HepG2 (cell line): Measurements from ENCODE around the gene TERB2. TPM values are rescaled to one million over a fixed set of nuclear protein-coding genes. Genes with fewer than 3 reads are reported as not detected.
"Not testable (repeated sequence)": the region's sequence is repeated elsewhere in the genome, so short reads cannot be mapped to it uniquely, and the experiment has no call there.

Experiments
- FOSL2 ChIP-seq: sonication (generic); formaldehyde crosslinking; IDR thresholded peaks from 2 replicates; pipeline ENCODE4 v1.4.0; 2020; ENCODE audit warnings: missing genetic modification reagents
- FOXK1 ChIP-seq: sonication (generic); formaldehyde crosslinking; IDR thresholded peaks from 2 replicates; pipeline ENCODE4 v1.4.0; 2020; ENCODE audit warnings: low read depth, missing genetic modification reagents, borderline replicate concordance
- GATA4 ChIP-seq: sonication (generic); IDR thresholded peaks from 2 replicates; pipeline ENCODE4 v1.6.1; 2016; ENCODE audit warnings: antibody characterized with exemption, low read depth, borderline replicate concordance
- HNF1A ChIP-seq, 2 experiments: sonication (generic) in 1 of 2; formaldehyde crosslinking in 1 of 2; IDR thresholded peaks; 2 replicates each; pipeline versions ENCODE4 v1.4.0 to v1.6.1; 2016 to 2020; ENCODE audit warnings: borderline replicate concordance in 1 of 2, low read depth in 1 of 2, mild to moderate bottlenecking in 1 of 2, missing genetic modification reagents in 1 of 2
- HNF4G ChIP-seq, 2 experiments: sonication (generic) in 1 of 2; formaldehyde crosslinking in 1 of 2; IDR thresholded peaks; 2 replicates each; pipeline versions ENCODE4 v1.4.0 to v1.6.1; 2011 to 2020; ENCODE audit warnings: borderline replicate concordance in 2 of 2, low read depth in 2 of 2, mild to moderate bottlenecking in 2 of 2, low read length in 1 of 2, missing genetic modification reagents in 1 of 2, moderate library complexity in 1 of 2
- SMAD3 ChIP-seq: sonication (generic); formaldehyde crosslinking; IDR thresholded peaks from 2 replicates; pipeline ENCODE4 v1.4.0; 2020; ENCODE audit warnings: missing genetic modification reagents
- TCF12 ChIP-seq, 2 experiments: fragments of 450-650 bp in 1 of 2; sonication (generic) in 1 of 2; formaldehyde crosslinking in 1 of 2; IDR thresholded peaks; 2 replicates each; pipeline versions ENCODE4 v1.6.1 to v1.8.0; 2017 to 2022; ENCODE audit warnings: antibody characterized with exemption in 1 of 2, mild to moderate bottlenecking in 1 of 2, missing genetic modification reagents in 1 of 2, moderate library complexity in 1 of 2
- ZBTB37 ChIP-seq: sonication (generic); formaldehyde crosslinking; IDR thresholded peaks from 2 replicates; pipeline ENCODE4 v1.4.0; 2020; ENCODE audit warnings: mild to moderate bottlenecking, missing genetic modification reagents
- ZNF12 ChIP-seq: sonication (generic); formaldehyde crosslinking; IDR thresholded peaks from 2 replicates; pipeline ENCODE4 v1.5.0; 2020; ENCODE audit warnings: missing genetic modification reagents
- ZNF205 ChIP-seq: IDR thresholded peaks from 2 replicates; pipeline ENCODE4 v1.6.1; 2018; ENCODE audit warnings: missing biosample characterization, missing genetic modification reagents
- ZNF878 ChIP-seq: sonication (generic); formaldehyde crosslinking; IDR thresholded peaks from 2 replicates; pipeline ENCODE4 v1.8.1; 2023; ENCODE audit warnings: mild to moderate bottlenecking, missing genetic modification reagents, moderate library complexity
- polyA plus RNA-seq, 8 experiments: library from polyadenylated mRNA; depleted of rRNA in 3 of 8; stranded (reverse) in 7 of 8; unstranded in 1 of 8; fragments of >200 nt; fragmentation: Illumina TruSeq in 4 of 8; extraction: Trizol in 4 of 8; gene quantifications; 2 replicates each; pipeline versions ENCODE4 v1.2.1 to v1.2.3, GENCODE V29; 2011 to 2016; ENCODE audit warnings: low read depth in 4 of 8, missing spikeins in 1 of 8, mixed read lengths in 1 of 8; ENCODE audit not compliant: insufficient read depth in 1 of 8
- total RNA-seq, 5 experiments: library from RNA; depleted of rRNA; stranded (reverse); fragments of >200 nt; fragmentation: Illumina TruSeq; extraction: Trizol; gene quantifications; 2 replicates each; pipeline ENCODE4 v1.2.3, GENCODE V29; 2016; ENCODE audit warnings: low read depth in 1 of 5
- TF ChIP-seq, protein P1 (sequence below): sonication (generic); formaldehyde crosslinking; IDR thresholded peaks from 2 replicates; pipeline ENCODE4 v1.4.0; 2020; ENCODE audit warnings: missing genetic modification reagents, borderline replicate concordance
- TF ChIP-seq, protein P2 (sequence below): IDR thresholded peaks from 2 replicates; pipeline ENCODE4 v1.4.0; 2020; ENCODE audit warnings: mild to moderate bottlenecking, missing genetic modification reagents

Gene TERB2
- total and polyA plus RNA-seq, 2 of the 13 experiments (the other 11 are each of a cell fraction or from before 2014, with no cell fraction given): not detected

- TF ChIP-seq HNF4G (IDR thresholded peaks at IDR 0.05; ENCODE audit: borderline replicate concordance, low read depth, low read length) (peak; percentile 64; the same call in 1 of the 2 replicates), TCF12 (CRISPR knock-in tag; IDR thresholded peaks at IDR 0.05) (peak; percentile 74), GATA4 (peak; percentile 97), ZNF205 (CRISPR knock-in tag) (0 out of 2 replicates have a peak, but pooled peaks have one; percentile 19), SMAD3 (CRISPR knock-in tag) (peak; percentile 65; the same call in 1 of the 2 replicates), HNF1A (IDR thresholded peaks at IDR 0.05; ENCODE audit: low read depth) (0 out of 2 replicates have a peak, but pooled peaks have one; percentile 31), HNF1A (CRISPR knock-in tag; IDR thresholded peaks at IDR 0.05; ENCODE audit: borderline replicate concordance) (peak; percentile 69; the same call in 1 of the 2 replicates), ZNF12 (CRISPR knock-in tag) (0 out of 2 replicates have a peak, but pooled peaks have one; percentile 47), ZNF878 (CRISPR knock-in tag) (peak; percentile 51; the same call in 1 of the 2 replicates), FOSL2 (CRISPR knock-in tag) (peak; percentile 42; the same call in 1 of the 2 replicates), FOXK1 (CRISPR knock-in tag) (peak; percentile 69; the same call in 1 of the 2 replicates), ZBTB37 (CRISPR knock-in tag) (0 out of 2 replicates have a peak, but pooled peaks have one; percentile 36)
- TF ChIP-seq HNF4G (CRISPR knock-in tag; IDR thresholded peaks at IDR 0.05; ENCODE audit: borderline replicate concordance, low read depth); TCF12 (IDR thresholded peaks at IDR 0.05): not testable (repeated sequence)
- TF ChIP-seq, protein P1, sequence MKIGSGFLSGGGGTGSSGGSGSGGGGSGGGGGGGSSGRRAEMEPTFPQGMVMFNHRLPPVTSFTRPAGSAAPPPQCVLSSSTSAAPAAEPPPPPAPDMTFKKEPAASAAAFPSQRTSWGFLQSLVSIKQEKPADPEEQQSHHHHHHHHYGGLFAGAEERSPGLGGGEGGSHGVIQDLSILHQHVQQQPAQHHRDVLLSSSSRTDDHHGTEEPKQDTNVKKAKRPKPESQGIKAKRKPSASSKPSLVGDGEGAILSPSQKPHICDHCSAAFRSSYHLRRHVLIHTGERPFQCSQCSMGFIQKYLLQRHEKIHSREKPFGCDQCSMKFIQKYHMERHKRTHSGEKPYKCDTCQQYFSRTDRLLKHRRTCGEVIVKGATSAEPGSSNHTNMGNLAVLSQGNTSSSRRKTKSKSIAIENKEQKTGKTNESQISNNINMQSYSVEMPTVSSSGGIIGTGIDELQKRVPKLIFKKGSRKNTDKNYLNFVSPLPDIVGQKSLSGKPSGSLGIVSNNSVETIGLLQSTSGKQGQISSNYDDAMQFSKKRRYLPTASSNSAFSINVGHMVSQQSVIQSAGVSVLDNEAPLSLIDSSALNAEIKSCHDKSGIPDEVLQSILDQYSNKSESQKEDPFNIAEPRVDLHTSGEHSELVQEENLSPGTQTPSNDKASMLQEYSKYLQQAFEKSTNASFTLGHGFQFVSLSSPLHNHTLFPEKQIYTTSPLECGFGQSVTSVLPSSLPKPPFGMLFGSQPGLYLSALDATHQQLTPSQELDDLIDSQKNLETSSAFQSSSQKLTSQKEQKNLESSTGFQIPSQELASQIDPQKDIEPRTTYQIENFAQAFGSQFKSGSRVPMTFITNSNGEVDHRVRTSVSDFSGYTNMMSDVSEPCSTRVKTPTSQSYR (CRISPR knock-in tag): peak; percentile 14; the same call in 1 of the 2 replicates
- TF ChIP-seq, protein P2, sequence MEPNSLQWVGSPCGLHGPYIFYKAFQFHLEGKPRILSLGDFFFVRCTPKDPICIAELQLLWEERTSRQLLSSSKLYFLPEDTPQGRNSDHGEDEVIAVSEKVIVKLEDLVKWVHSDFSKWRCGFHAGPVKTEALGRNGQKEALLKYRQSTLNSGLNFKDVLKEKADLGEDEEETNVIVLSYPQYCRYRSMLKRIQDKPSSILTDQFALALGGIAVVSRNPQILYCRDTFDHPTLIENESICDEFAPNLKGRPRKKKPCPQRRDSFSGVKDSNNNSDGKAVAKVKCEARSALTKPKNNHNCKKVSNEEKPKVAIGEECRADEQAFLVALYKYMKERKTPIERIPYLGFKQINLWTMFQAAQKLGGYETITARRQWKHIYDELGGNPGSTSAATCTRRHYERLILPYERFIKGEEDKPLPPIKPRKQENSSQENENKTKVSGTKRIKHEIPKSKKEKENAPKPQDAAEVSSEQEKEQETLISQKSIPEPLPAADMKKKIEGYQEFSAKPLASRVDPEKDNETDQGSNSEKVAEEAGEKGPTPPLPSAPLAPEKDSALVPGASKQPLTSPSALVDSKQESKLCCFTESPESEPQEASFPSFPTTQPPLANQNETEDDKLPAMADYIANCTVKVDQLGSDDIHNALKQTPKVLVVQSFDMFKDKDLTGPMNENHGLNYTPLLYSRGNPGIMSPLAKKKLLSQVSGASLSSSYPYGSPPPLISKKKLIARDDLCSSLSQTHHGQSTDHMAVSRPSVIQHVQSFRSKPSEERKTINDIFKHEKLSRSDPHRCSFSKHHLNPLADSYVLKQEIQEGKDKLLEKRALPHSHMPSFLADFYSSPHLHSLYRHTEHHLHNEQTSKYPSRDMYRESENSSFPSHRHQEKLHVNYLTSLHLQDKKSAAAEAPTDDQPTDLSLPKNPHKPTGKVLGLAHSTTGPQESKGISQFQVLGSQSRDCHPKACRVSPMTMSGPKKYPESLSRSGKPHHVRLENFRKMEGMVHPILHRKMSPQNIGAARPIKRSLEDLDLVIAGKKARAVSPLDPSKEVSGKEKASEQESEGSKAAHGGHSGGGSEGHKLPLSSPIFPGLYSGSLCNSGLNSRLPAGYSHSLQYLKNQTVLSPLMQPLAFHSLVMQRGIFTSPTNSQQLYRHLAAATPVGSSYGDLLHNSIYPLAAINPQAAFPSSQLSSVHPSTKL (CRISPR knock-in tag): peak; percentile 90
These were observed 23.3 kb downstream of the TERB2 start (continued) for GRCh38 chr15:44979617-44980339.
